HFFc6 (cell line): ENCODE data around the gene SLC44A5. TPM values are rescaled to one million over a fixed set of nuclear protein-coding genes. Genes with fewer than 3 reads are reported as not detected.

Experiments
- DNase-seq: peaks from one replicate; pipeline ENCODE4 v3.0.0-alpha.2; 2018
- H3K27ac Mint-ChIP-seq: 2 replicates; pipeline ENCODE4 v1.8.0; 2020; ENCODE audit warnings: mild to moderate bottlenecking, mixed read lengths
- H3K27me3 Mint-ChIP-seq: 2 replicates; pipeline ENCODE4 v1.8.0; 2021; ENCODE audit warnings: mild to moderate bottlenecking, moderate library complexity, mixed read lengths; ENCODE audit not compliant: insufficient read depth
- H3K36me3 Mint-ChIP-seq: 2 replicates; pipeline ENCODE4 v1.8.0; 2021; ENCODE audit warnings: low read depth, mixed read lengths
- H3K4me1 Mint-ChIP-seq: 2 replicates; pipeline ENCODE4 v1.8.0; 2020; ENCODE audit warnings: low read depth, mixed read lengths
- H3K4me3 Mint-ChIP-seq: 2 replicates; pipeline ENCODE4 v1.8.0; 2020; ENCODE audit warnings: mild to moderate bottlenecking, moderate library complexity, mixed read lengths
- H3K9me3 Mint-ChIP-seq: 2 replicates; pipeline ENCODE4 v1.8.0; 2020; ENCODE audit warnings: mild to moderate bottlenecking, mixed read lengths
- CTCF ChIP-seq: fragments of 200-600 bp; sonication (generic); IDR thresholded peaks from 2 replicates; pipeline ENCODE4 v1.5.0; 2021; ENCODE audit warnings: antibody characterized with exemption, mild to moderate bottlenecking
- total RNA-seq, 6 experiments: library from RNA; stranded (reverse); fragmentation: NEBNext Ultra II Directional; extraction: Animal tissue kit (Norgen Biotek cat#: 25700); gene quantifications; 2 replicates in 1 of 6; 3 replicates in 5 of 6; pipeline ENCODE4 v1.2.3, GENCODE V29; 2021

Gene SLC44A5
- total RNA-seq, 6 experiments from 2014 or later: not detected

GRCh38 chr1:75342786-75343185 lies 268.1 kb downstream of the SLC44A5 start:
- no peak overlapping the region for H3K4me3 Mint-ChIP-seq
- peaks cover 46% of the 10 kb centered on the region for H3K9me3 Mint-ChIP-seq
- H3K27ac Mint-ChIP-seq: no peak overlapping the region
- no peaks in the 10 kb centered on the region for H3K4me1 Mint-ChIP-seq
- TF ChIP-seq CTCF: no peak
- H3K36me3 Mint-ChIP-seq: no peaks in the 10 kb centered on the region
- DNase-seq: no peak
- H3K27me3 Mint-ChIP-seq: no peaks in the 10 kb centered on the region

GRCh38 chr1:75341537-75341936 lies 269.4 kb downstream of the SLC44A5 start:
- Mint-ChIP-seq H3K9me3 (peaks cover 54% of the 10 kb centered on the region), H3K36me3 (no peaks in the 10 kb centered on the region), H3K27ac (no peak overlapping the region), H3K27me3 (no peaks in the 10 kb centered on the region), H3K4me3 (no peak overlapping the region), H3K4me1 (no peaks in the 10 kb centered on the region)
- no peak for DNase-seq
- no peak for TF ChIP-seq CTCF

GRCh38 chr1:75338616-75339483 lies 272.1 kb downstream of the SLC44A5 start:
- Mint-ChIP-seq H3K4me3 (no peak overlapping the region), H3K27me3 (no peaks in the 10 kb centered on the region), H3K4me1 (no peaks in the 10 kb centered on the region), H3K27ac (no peak overlapping the region), H3K36me3 (no peaks in the 10 kb centered on the region), H3K9me3 (peaks cover 40% of the 10 kb centered on the region)
- no peak for TF ChIP-seq CTCF
- DNase-seq: no peak

GRCh38 chr1:75334876-75335389 lies 276.0 kb downstream of the SLC44A5 start:
- Mint-ChIP-seq H3K27me3 (no peaks in the 10 kb centered on the region), H3K9me3 (peaks cover 24% of the 10 kb centered on the region), H3K27ac (no peak overlapping the region), H3K4me1 (no peaks in the 10 kb centered on the region), H3K36me3 (no peaks in the 10 kb centered on the region), H3K4me3 (no peak overlapping the region)
- TF ChIP-seq CTCF: no peak
- no peak for DNase-seq

GRCh38 chr1:75330624-75331023 lies 280.3 kb downstream of the SLC44A5 start:
- H3K27me3 Mint-ChIP-seq: no peaks in the 10 kb centered on the region
- peaks cover 15% of the 10 kb centered on the region for H3K9me3 Mint-ChIP-seq
- no peak overlapping the region for H3K27ac Mint-ChIP-seq
- TF ChIP-seq CTCF: no peak
- DNase-seq: no peak
- no peak overlapping the region for H3K4me3 Mint-ChIP-seq
- H3K36me3 Mint-ChIP-seq: no peaks in the 10 kb centered on the region
- H3K4me1 Mint-ChIP-seq: no peaks in the 10 kb centered on the region
